DMS 273 (cell line): ENCODE measurements around the gene OR13C4.
"Not testable (repeated sequence)": the region's sequence is repeated elsewhere in the genome, so short reads cannot be mapped to it uniquely, and the experiment has no call there.

Experiments
- DNase-seq: peaks from one replicate; lab custom pipeline; 2025; ENCODE audit not compliant: unreplicated experiment; lab: John Stamatoyannopoulos, UW

The OR13C4 gene

DNA sequence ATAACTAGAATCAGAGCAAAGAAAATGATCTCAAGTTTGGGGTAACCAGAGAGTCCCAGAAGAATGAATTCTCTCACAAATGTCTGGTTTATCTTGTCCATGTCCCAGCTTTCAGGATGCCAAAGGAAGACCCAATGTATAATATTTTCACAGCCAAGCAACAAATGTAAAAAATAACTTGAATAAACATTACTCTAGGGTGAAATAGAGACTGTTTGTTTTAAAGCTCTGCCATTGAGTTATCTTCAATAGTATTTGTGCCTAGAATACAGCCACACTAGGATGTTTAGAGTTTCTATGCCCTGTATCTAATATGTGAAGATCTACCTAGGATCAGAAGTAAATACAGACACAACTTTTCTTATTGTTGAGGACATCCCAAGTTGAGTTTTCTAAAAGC is at the start of gene OR13C4:
Gene OR13C4 (minus strand): TSS at position 101 of the 400 bp plus-strand sequence. CDS start 0 bp downstream, at position 101.
- no peak for DNase-seq

- no peak for DNase-seq
These were observed 48.4 kb upstream of the OR13C4 start for GRCh38 chr9:104575456-104575855.

- DNase-seq = no peak
These were observed 45.6 kb upstream of the OR13C4 start for GRCh38 chr9:104572612-104573011.

DNA sequence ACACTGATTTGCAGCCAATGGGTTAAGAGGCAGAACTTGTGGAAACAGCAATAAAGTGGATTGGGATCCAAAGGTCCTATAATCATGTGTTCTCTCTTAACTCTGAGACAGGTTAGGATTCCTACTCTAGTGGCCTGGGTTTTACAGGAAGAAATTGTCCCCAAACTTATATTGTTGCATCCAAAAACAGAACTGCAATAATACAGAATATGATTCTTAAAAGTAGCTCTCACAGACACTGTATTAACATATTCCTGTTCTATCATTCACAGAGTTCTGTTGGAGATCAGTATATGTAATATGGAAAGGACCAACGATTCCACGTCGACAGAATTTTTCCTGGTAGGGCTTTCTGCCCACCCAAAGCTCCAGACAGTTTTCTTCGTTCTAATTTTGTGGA is 41.9 kb upstream of the OR13C4 start, which contains the start of gene OR13C8:
Gene OR13C8 (plus strand): TSS at position 301 of the 400 bp plus-strand sequence. CDS start 0 bp downstream, at position 301.
- no peak for DNase-seq

DNA sequence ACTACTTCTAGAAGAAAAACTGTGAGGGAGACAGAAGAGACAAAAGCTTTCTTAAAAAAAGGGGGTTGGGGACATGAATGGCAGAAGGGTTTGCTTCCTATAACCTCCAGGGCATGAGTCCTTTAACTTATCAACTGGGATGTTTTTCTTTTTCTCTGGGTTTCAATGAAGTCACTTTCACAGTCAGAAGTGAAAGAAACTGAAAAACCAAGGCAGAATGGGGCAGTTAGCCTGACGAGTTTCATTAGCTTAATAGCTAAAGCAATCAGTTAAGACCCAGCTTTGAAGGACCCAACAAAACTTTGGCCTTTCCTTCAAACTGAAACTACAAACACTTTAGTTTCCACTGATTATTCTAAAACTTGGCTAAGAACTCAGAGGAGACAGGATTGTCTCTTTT is 37.3 kb upstream of the OR13C4 start:
- DNase-seq = no peak

DNA sequence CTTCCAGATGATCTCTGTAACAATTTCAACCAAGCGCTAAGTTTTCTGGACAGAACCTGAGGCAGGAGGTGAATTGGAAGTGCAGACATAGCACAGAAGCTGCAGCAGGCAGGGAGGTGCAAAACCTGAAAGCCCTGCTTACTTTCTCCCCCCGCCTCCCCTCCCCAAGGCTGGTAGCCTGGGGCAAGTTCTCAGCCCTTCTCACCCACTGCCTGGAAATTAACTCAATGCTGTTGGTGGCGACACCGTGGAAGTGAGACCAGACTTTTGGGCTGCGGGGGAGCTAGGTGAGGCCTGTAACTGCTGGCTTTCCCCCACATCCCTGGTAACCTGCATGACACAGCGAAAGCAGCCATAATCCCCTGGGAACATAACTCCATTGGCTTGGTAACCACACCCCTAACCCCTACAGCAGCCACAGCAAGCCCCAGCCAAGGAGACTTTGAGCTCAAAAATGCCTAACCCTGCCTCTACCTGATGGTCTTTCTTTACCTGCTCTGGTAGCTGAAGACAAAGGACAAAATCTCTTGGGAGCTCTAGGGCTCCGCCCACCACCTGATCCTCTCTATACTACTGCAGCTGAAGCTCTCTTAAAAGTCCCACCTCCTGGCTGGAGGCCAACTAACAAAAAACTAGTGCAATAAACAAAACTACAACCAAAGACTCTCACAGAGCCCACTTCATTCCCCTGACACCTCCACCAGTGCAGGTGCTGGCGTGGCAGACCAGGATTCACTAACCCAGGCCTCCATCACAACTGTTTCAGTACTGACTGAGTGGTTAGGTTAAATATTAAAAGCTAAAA is 30.0 kb upstream of the OR13C4 start:
- no peak for DNase-seq

DNA sequence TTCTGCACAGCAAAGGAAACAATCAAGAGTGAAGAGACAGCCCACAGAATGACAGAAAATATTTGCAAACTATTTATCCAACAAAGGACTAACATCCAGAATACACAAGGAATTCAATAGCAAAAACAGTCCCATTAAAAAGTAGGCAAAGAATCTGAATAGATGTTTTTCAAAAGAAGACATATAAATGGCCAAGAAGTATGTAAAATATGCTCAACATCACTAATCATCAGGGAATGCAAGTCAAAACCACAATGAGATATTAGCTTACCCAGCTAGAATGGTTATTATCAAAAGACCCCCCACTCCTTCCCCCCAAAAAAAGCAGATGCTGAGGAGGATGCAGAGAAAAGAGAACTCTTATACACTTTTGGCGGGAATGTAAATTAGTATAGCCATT is 28.5 kb upstream of the OR13C4 start:
- DNase-seq = no peak

- DNase-seq = no peak
These were observed 26.3 kb upstream of the OR13C4 start for GRCh38 chr9:104553261-104553660.

GRCh38 chr9:104544644-104545043 is 17.6 kb upstream of the OR13C4 start:
- DNase-seq = no peak

GRCh38 chr9:104539275-104539674 is 12.3 kb upstream of the OR13C4 start:
- no peak for DNase-seq

- DNase-seq = no peak
These were observed 9.7 kb upstream of the OR13C4 start, which contains the start of gene OR13C3 for GRCh38 chr9:104536756-104537155. Gene OR13C3 (minus strand): TSS chr9:104536856. CDS start chr9:104536723, 133 bp downstream.

DNA sequence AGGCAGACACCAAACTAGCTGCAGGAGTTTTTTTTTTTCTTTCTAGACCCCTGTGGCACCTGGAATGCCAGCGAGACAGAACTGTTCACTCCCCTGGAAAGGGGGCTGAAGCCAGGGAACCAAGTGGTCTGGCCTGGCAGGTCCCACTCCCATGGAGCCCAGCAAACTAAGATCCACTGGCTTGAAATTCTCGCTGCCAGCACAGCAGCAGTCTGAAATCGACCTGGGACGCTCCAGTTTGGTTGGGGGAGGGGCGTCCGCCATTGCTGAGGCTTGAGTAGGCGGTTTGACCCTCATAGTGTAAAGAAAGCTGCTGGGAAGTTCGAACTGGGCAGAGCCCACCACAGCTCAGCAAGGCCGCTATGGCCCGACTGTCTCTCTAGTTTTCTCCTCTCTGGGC is 6.8 kb downstream of the OR13C4 start:
- not testable (repeated sequence) for DNase-seq

- DNase-seq = no peak
These were observed 12.1 kb downstream of the OR13C4 start for GRCh38 chr9:104514901-104515300.

DNA sequence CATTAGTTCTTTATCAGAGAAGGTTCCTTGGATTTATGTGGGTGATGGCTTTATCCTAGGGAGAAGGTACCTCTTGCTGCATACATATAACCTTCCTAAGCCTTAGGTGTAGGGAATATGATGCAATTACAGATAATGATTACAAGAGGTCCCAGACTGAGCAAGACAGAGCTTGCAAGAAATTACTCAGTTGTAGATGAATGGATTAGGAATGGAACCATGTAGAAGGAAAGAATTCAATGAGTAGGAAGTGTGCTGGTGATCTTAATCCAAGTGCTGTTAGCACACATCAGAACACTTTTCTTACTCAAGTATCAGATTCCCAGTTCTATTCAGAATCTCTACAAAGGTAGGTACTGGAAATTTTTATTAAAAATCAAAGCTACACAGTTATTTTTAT is 20.4 kb downstream of the OR13C4 start:
- DNase-seq = no peak

- no peak for DNase-seq
These were observed 23.0 kb downstream of the OR13C4 start, which contains the start of gene OR13F1 for GRCh38 chr9:104503963-104504362. Gene OR13F1 (plus strand): TSS chr9:104504263. CDS start chr9:104504263, 0 bp downstream.

GRCh38 chr9:104503440-104503839 is 23.6 kb downstream of the OR13C4 start:
- no peak for DNase-seq

DNA sequence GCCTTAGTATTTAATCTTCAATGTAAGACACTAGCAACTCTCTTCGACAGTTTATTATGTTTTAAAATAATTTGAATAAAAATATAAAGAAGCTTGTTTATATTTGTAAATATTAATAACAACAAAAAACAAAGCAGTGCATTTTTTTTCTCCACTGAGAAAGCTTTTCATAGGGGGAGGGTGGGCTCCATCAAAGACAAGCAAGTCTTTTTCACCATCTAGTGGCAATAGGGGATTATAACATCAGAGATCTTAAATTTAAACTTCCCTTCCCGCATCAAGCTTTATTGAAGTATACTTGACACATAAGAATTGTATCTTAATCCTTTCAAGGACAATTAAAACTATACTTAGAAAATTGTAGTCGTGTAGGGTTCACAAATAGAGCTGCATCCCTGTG is 32.2 kb downstream of the OR13C4 start:
- DNase-seq = peak; percentile 59

- no peak for DNase-seq
These were observed 42.0 kb downstream of the OR13C4 start for GRCh38 chr9:104485014-104485413.

- peak; percentile 4 for DNase-seq
These were observed 44.0 kb downstream of the OR13C4 start for GRCh38 chr9:104482921-104483570.
